ENCODE results near the gene TCERG1L.

GRCh38 chr10:131168238-131168875 lies 143.2 kb downstream of the TCERG1L start:
- TF ChIP-seq CTCF (IDR thresholded peaks at IDR 0.05; ENCODE audit: poor library complexity) (no peak), EZH2 (IDR thresholded peaks at IDR 0.05; ENCODE audit: borderline replicate concordance) (no peak), EZH2phosphoT487 (IDR thresholded peaks at IDR 0.05; ENCODE audit: low read depth, severe bottlenecking, unreplicated experiment) (no peak)
